GM19324 (cell line): ENCODE results near the gene TPK1.
"Not testable (repeated sequence)": the region's sequence is repeated elsewhere in the genome, so short reads cannot be mapped to it uniquely, and the experiment has no call there.

Experiments
- ATAC-seq: cut with Tn5 transposase; IDR thresholded peaks from one replicate; pipeline ENCODE4 v1.9.1; 2021; ENCODE audit warnings: mild to moderate bottlenecking, moderate library complexity; ENCODE audit not compliant: unreplicated experiment, low FRiP score

TPK1 gene

GRCh38 chr7:144729226-144729625 lies 106.6 kb downstream of the TPK1 start:
- no peak for ATAC-seq

- no peak for ATAC-seq
Measured at GRCh38 chr7:144728551-144728950, 107.3 kb downstream of the TPK1 start.

GRCh38 chr7:144726840-144727239 lies 109.0 kb downstream of the TPK1 start:
- ATAC-seq = not testable (repeated sequence)

- ATAC-seq = peak; percentile 90
Measured at GRCh38 chr7:144725070-144725469, 110.8 kb downstream of the TPK1 start.

- no peak for ATAC-seq
Measured at GRCh38 chr7:144723301-144723700, 112.6 kb downstream of the TPK1 start.

GRCh38 chr7:144720710-144721109 lies 115.1 kb downstream of the TPK1 start:
- no peak for ATAC-seq

- ATAC-seq = no peak
Measured at GRCh38 chr7:144720149-144720548, 115.7 kb downstream of the TPK1 start.

GRCh38 chr7:144717720-144718119 lies 118.1 kb downstream of the TPK1 start:
- no peak for ATAC-seq

- peak; percentile 70 for ATAC-seq
Measured at GRCh38 chr7:144713850-144714249, 122.0 kb downstream of the TPK1 start.

- ATAC-seq = no peak
Measured at GRCh38 chr7:144710791-144711190, 125.1 kb downstream of the TPK1 start.

GRCh38 chr7:144709066-144709465 lies 126.8 kb downstream of the TPK1 start:
- no peak for ATAC-seq

- ATAC-seq = no peak
Measured at GRCh38 chr7:144691240-144691639, 144.6 kb downstream of the TPK1 start.

- no peak for ATAC-seq
Measured at GRCh38 chr7:144682581-144683280, 153.1 kb downstream of the TPK1 start.

- ATAC-seq = no peak
Measured at GRCh38 chr7:144676492-144676891, 159.4 kb downstream of the TPK1 start.

- ATAC-seq = no peak
Measured at GRCh38 chr7:144674550-144674949, 161.3 kb downstream of the TPK1 start.

GRCh38 chr7:144672869-144673268 lies 163.0 kb downstream of the TPK1 start:
- no peak for ATAC-seq

- no peak for ATAC-seq
Measured at GRCh38 chr7:144671429-144671828, 164.4 kb downstream of the TPK1 start.

GRCh38 chr7:144670218-144670617 lies 165.6 kb downstream of the TPK1 start:
- ATAC-seq = no peak

- ATAC-seq = no peak
Measured at GRCh38 chr7:144668503-144668902, 167.3 kb downstream of the TPK1 start.

GRCh38 chr7:144665689-144666381 lies 170.0 kb downstream of the TPK1 start:
- ATAC-seq = no peak

GRCh38 chr7:144659211-144659610 lies 176.6 kb downstream of the TPK1 start:
- no peak for ATAC-seq

GRCh38 chr7:144656965-144657517 lies 178.8 kb downstream of the TPK1 start:
- no peak for ATAC-seq
